GOT3 (cell line): ENCODE data around the gene RAB30.
"Not testable (repeated sequence)": the region's sequence is repeated elsewhere in the genome, so short reads cannot be mapped to it uniquely, and the experiment has no call there.

Source experiments
- DNase-seq: peaks from one replicate; lab custom pipeline; 2025; ENCODE audit warnings: mixed read lengths; lab: John Stamatoyannopoulos, UW

RAB30 gene

GRCh38 chr11:82981852-82982251 is 89.8 kb downstream of the RAB30 start:
- no peak for DNase-seq

- DNase-seq: no peak
These were observed 90.8 kb downstream of the RAB30 start for GRCh38 chr11:82980947-82981346.

GRCh38 chr11:82980292-82980691 is 91.4 kb downstream of the RAB30 start:
- no peak for DNase-seq

- no peak for DNase-seq
These were observed 91.9 kb downstream of the RAB30 start for GRCh38 chr11:82979824-82980223.

- no peak for DNase-seq
These were observed 93.1 kb downstream of the RAB30 start for GRCh38 chr11:82978422-82979099.

- no peak for DNase-seq
These were observed 94.9 kb downstream of the RAB30 start for GRCh38 chr11:82976786-82977185.

- no peak for DNase-seq
These were observed 95.8 kb downstream of the RAB30 start for GRCh38 chr11:82975882-82976281.

- no peak for DNase-seq
These were observed 96.8 kb downstream of the RAB30 start for GRCh38 chr11:82974851-82975250.

GRCh38 chr11:82974135-82974534 is 97.6 kb downstream of the RAB30 start:
- DNase-seq: no peak

GRCh38 chr11:82972103-82972502 is 99.6 kb downstream of the RAB30 start:
- no peak for DNase-seq

GRCh38 chr11:82971519-82971946 is 100.2 kb downstream of the RAB30 start:
- DNase-seq: not testable (repeated sequence)

- not testable (repeated sequence) for DNase-seq
These were observed 101.1 kb downstream of the RAB30 start for GRCh38 chr11:82970507-82971083.

GRCh38 chr11:82969811-82970210 is 101.9 kb downstream of the RAB30 start:
- no peak for DNase-seq

GRCh38 chr11:82967381-82967780 is 104.3 kb downstream of the RAB30 start:
- no peak for DNase-seq

GRCh38 chr11:82962021-82962420 is 109.7 kb downstream of the RAB30 start:
- DNase-seq: not testable (repeated sequence)

GRCh38 chr11:82960779-82961143 is 110.9 kb downstream of the RAB30 start:
- DNase-seq: no peak

- DNase-seq: no peak
These were observed 111.5 kb downstream of the RAB30 start for GRCh38 chr11:82959987-82960778.

- DNase-seq: not testable (repeated sequence)
These were observed 115.8 kb downstream of the RAB30 start for GRCh38 chr11:82955736-82956453.

- DNase-seq: not testable (repeated sequence)
These were observed 121.2 kb downstream of the RAB30 start for GRCh38 chr11:82950502-82950901.

GRCh38 chr11:82949352-82949751 is 122.3 kb downstream of the RAB30 start:
- no peak for DNase-seq

- DNase-seq: no peak
These were observed 126.0 kb downstream of the RAB30 start for GRCh38 chr11:82945682-82946081.

GRCh38 chr11:82945041-82945440 is 126.7 kb downstream of the RAB30 start:
- DNase-seq: not testable (repeated sequence)
